Esophagus squamous epithelium (tissue), 4 donors: ENCODE measurements around the gene HELLS.

Experiments
- POLR2A ChIP-seq, 4 donors: fragments of 450-650 bp; IDR thresholded peaks; one replicate each; pipeline ENCODE4 v1.6.1; 2017; ENCODE audit warnings: antibody characterized with exemption in 4 of 4, mild to moderate bottlenecking in 4 of 4, moderate library complexity in 3 of 4
- TF ChIP-seq, protein P1 (sequence below), 6 experiments: fragments of 450-650 bp in 4 of 6; fragments of 200-600 bp in 2 of 6; sonication (generic) in 2 of 6; IDR thresholded peaks; one replicate each; pipeline ENCODE4 v1.5.1; 2016 to 2019; ENCODE audit warnings: antibody characterized with exemption in 6 of 6, mild to moderate bottlenecking in 4 of 6, moderate library complexity in 4 of 6

DNA sequence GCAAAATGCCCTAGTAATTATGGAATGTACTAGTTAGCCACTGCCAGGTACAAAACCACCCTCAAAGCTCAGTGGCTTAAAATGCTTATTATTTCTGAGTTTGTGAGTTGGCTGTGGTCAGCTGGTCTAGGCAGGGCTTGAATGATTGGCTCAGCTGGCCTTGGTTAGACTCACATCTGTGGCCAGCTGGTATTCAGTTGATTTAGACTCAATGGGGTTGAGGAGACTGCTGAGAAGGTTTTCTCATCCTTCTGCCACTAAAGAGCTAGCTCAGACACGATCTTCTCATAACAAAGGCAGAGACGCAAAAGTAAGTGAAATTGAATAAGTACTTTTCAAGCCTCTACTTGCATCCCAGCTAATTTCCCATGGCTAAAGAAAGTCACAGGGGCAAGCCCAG, 80.9 kb downstream of the HELLS start:
- TF ChIP-seq, protein P1, sequence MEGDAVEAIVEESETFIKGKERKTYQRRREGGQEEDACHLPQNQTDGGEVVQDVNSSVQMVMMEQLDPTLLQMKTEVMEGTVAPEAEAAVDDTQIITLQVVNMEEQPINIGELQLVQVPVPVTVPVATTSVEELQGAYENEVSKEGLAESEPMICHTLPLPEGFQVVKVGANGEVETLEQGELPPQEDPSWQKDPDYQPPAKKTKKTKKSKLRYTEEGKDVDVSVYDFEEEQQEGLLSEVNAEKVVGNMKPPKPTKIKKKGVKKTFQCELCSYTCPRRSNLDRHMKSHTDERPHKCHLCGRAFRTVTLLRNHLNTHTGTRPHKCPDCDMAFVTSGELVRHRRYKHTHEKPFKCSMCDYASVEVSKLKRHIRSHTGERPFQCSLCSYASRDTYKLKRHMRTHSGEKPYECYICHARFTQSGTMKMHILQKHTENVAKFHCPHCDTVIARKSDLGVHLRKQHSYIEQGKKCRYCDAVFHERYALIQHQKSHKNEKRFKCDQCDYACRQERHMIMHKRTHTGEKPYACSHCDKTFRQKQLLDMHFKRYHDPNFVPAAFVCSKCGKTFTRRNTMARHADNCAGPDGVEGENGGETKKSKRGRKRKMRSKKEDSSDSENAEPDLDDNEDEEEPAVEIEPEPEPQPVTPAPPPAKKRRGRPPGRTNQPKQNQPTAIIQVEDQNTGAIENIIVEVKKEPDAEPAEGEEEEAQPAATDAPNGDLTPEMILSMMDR (IDR thresholded peaks at IDR 0.05) = no peak
- no peak for TF ChIP-seq POLR2A (IDR thresholded peaks at IDR 0.05)
